ENCODE measurements around the gene OR4D11. TPM values are rescaled to one million over a fixed set of nuclear protein-coding genes. Genes with fewer than 3 reads are reported as not detected.

The OR4D11 gene
- total RNA-seq, 1 experiment from 2014 or later, result not detected

DNA sequence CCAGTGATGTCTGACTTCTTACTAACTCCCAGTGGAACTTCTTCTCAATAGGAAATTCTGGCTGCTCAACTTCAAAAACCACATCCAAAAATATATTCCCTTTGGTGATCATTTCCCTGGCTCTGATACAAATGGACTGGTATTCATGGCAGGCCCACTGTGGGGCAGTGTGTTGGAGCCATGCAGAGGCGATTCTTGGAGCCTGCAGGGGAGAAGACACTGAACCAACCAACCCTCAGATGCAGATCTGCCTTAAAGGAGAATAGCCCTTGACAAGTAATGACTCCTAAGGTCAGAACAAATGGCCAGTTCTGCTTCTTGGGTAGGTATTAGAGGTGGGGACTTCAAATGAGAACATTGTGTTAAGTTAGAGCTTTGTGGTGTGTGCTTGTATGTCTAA, 20.2 kb downstream of the OR4D11 start:
- H3K9me3 Mint-ChIP-seq (ENCODE audit: low read depth, unreplicated experiment), result no peaks in the 10 kb centered on the region
- CTCF ChIA-PET, result interaction anchor here (0.6 kb wide), 1 partner anchor 303 kb away, joined by 4 read pairs; no protein-coding TSS in a partner anchor
- no peak overlapping the region for H3K4me3 Mint-ChIP-seq (ENCODE audit: low read depth, unreplicated experiment)
- TF ChIP-seq, protein P1, sequence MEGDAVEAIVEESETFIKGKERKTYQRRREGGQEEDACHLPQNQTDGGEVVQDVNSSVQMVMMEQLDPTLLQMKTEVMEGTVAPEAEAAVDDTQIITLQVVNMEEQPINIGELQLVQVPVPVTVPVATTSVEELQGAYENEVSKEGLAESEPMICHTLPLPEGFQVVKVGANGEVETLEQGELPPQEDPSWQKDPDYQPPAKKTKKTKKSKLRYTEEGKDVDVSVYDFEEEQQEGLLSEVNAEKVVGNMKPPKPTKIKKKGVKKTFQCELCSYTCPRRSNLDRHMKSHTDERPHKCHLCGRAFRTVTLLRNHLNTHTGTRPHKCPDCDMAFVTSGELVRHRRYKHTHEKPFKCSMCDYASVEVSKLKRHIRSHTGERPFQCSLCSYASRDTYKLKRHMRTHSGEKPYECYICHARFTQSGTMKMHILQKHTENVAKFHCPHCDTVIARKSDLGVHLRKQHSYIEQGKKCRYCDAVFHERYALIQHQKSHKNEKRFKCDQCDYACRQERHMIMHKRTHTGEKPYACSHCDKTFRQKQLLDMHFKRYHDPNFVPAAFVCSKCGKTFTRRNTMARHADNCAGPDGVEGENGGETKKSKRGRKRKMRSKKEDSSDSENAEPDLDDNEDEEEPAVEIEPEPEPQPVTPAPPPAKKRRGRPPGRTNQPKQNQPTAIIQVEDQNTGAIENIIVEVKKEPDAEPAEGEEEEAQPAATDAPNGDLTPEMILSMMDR (IDR thresholded peaks at IDR 0.05; ENCODE audit: unreplicated experiment), result no peak
- no TSS peak for BruUV-seq (replicated peaks)
- H3K27me3 Mint-ChIP-seq (ENCODE audit: unreplicated experiment), result peaks cover 37% of the 10 kb centered on the region
- DNase-seq, result no peak
- H3K36me3 Mint-ChIP-seq (ENCODE audit: insufficient read depth, unreplicated experiment), result no peaks in the 10 kb centered on the region
- H3K4me1 Mint-ChIP-seq (ENCODE audit: low read depth, unreplicated experiment), result no peaks in the 10 kb centered on the region
- no peak overlapping the region for H3K27ac Mint-ChIP-seq (ENCODE audit: unreplicated experiment)
- intact Hi-C loops (cut with micrococcal nuclease; ENCODE audit: unreplicated experiment), result no loop called here

DNA sequence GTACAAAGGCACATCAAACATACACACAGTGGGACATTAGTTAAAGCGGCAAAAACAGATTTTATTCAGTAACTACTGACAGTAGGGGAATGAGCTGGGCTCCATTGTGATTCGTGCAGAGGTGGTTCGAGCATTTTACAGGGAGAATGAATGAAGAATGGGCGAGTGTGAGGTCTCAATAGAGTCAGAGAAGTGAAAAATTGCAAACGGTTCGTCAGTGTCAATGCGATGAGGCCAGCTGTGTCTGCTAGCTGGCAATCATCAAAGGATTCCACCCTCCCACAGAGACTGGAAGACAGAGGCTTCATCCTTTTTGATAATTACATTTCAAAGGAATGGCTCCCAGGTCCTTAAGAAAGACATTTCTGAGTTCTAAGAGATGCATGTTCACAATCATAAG, 25.3 kb downstream of the OR4D11 start:
- Mint-ChIP-seq H3K4me1 (ENCODE audit: low read depth, unreplicated experiment) (peaks cover 9% of the 10 kb centered on the region), H3K9me3 (ENCODE audit: low read depth, unreplicated experiment) (peaks cover 8% of the 10 kb centered on the region), H3K27me3 (ENCODE audit: unreplicated experiment) (peaks cover 32% of the 10 kb centered on the region), H3K27ac (ENCODE audit: unreplicated experiment) (no peak overlapping the region), H3K36me3 (ENCODE audit: insufficient read depth, unreplicated experiment) (no peaks in the 10 kb centered on the region), H3K4me3 (ENCODE audit: low read depth, unreplicated experiment) (no peak overlapping the region)
- DNase-seq, result no peak
- TF ChIP-seq, protein P1 (IDR thresholded peaks at IDR 0.05; ENCODE audit: unreplicated experiment), result no peak
- intact Hi-C loops (cut with micrococcal nuclease; ENCODE audit: unreplicated experiment), result no loop called here
- BruUV-seq (replicated peaks), result no TSS peak
- CTCF ChIA-PET, result no interaction called here

DNA sequence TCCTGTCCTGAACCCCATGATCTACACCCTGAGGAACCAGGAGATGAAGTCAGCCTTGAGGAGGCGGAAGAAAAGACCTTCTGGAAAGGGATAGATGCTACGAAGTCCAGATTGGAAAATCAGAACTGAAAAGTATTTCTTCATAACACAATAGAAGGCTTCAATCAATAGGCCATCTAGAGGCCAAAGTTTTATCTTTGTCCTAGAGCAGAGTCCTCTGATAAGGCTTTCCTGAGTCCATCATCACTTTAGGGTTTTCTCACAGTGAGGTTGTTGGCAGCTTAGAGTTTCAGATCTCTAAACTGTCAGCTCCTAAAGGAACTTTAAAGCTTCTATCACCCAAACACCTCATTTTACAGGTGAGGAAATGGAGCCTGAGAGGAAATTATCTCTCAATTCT, 29.2 kb downstream of the OR4D11 start:
- Mint-ChIP-seq H3K27ac (ENCODE audit: unreplicated experiment) (no peak overlapping the region), H3K36me3 (ENCODE audit: insufficient read depth, unreplicated experiment) (peaks cover 10% of the 10 kb centered on the region)
- intact Hi-C loops (cut with micrococcal nuclease; ENCODE audit: unreplicated experiment), result no loop called here

DNA sequence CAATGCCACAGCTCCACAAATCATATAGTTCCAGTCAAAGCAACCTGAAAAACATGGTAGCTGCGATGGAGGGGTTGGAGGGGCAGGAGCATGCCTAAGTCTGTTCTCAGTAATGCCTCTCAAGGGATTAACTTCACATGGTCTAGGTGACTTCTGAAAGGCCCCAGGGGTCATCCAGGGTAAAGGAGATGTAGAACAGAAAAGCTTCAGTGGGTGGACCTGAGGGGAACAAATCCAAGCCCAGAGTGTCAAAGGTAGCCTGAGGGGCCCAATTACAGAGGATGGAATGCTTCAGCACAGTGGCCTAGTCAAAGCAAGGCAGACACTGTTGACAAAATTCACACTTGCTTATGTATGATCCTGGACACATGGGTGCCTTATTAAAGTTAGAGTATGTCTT, 31.3 kb downstream of the OR4D11 start:
- H3K4me3 Mint-ChIP-seq (ENCODE audit: low read depth, unreplicated experiment), result no peak overlapping the region
- H3K36me3 Mint-ChIP-seq (ENCODE audit: insufficient read depth, unreplicated experiment), result peaks cover 15% of the 10 kb centered on the region
- intact Hi-C loops (cut with micrococcal nuclease; ENCODE audit: unreplicated experiment), result no loop called here
- H3K4me1 Mint-ChIP-seq (ENCODE audit: low read depth, unreplicated experiment), result peaks cover 23% of the 10 kb centered on the region
- no peak overlapping the region for H3K27ac Mint-ChIP-seq (ENCODE audit: unreplicated experiment)
- DNase-seq, result no peak
- no TSS peak for BruUV-seq (replicated peaks)
- H3K9me3 Mint-ChIP-seq (ENCODE audit: low read depth, unreplicated experiment), result peaks cover 8% of the 10 kb centered on the region
- CTCF ChIA-PET, result no interaction called here
- peaks cover 14% of the 10 kb centered on the region for H3K27me3 Mint-ChIP-seq (ENCODE audit: unreplicated experiment)
- TF ChIP-seq, protein P1 (IDR thresholded peaks at IDR 0.05; ENCODE audit: unreplicated experiment), result no peak

More for the DNA sequence above, 29.2 kb downstream of the OR4D11 start:
- CTCF ChIA-PET, result interaction anchor here (0.7 kb wide), 1 partner anchor 265 kb away, joined by 11 read pairs; no protein-coding TSS in a partner anchor
- Mint-ChIP-seq H3K9me3 (ENCODE audit: low read depth, unreplicated experiment) (peaks cover 8% of the 10 kb centered on the region), H3K4me3 (ENCODE audit: low read depth, unreplicated experiment) (no peak overlapping the region), H3K4me1 (ENCODE audit: low read depth, unreplicated experiment) (peaks cover 16% of the 10 kb centered on the region), H3K27me3 (ENCODE audit: unreplicated experiment) (peaks cover 14% of the 10 kb centered on the region)
- TF ChIP-seq, protein P1 (IDR thresholded peaks at IDR 0.05; ENCODE audit: unreplicated experiment), result no peak
- no peak for DNase-seq
- no TSS peak for BruUV-seq (replicated peaks)
